ENCODE data around the gene INIP.
"Not testable (repeated sequence)": the region's sequence is repeated elsewhere in the genome, so short reads cannot be mapped to it uniquely, and the experiment has no call there.

The INIP gene

DNA sequence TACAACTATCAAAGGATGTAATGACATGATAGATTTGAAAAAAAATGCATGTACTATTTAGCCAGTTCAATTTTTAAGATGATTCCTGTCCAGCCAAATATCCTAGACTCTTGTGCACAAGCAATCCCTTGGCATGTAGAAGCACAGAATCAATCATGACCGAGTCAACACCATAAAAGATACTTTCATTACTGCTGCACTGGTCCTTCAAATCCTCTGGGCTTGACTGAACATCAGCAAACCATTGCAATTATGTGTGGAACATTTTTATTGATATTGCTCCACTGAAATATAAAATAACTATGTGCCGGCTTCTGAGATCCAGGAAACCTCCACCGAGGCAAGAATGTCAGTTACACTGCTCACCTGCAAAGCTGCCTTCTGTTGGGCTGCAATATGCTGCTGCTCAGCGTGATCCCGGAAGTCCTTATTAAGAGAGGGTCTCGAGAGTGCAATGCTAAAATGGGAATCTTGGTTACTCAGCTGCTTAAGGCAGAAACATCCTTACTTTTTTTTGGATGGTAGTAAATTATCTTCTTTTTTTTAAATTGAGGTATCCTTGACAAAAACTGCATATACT lies 28.7 kb downstream of the INIP start:
- DNase-seq (ENCODE audit: low read depth): no peak
- no peak overlapping the region for H3K4me3 ChIP-seq (ENCODE audit: low read depth, low read length)
- TF ChIP-seq POLR2A (IDR thresholded peaks at IDR 0.05; ENCODE audit: extremely low read depth, insufficient read length): no peak
- TF ChIP-seq MYC (IDR thresholded peaks at IDR 0.05; ENCODE audit: low read depth, low read length): no peak
- TF ChIP-seq, protein P1, sequence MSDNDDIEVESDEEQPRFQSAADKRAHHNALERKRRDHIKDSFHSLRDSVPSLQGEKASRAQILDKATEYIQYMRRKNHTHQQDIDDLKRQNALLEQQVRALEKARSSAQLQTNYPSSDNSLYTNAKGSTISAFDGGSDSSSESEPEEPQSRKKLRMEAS (IDR thresholded peaks at IDR 0.05; ENCODE audit: low read depth, low read length): no peak
- TF ChIP-seq, protein P2, sequence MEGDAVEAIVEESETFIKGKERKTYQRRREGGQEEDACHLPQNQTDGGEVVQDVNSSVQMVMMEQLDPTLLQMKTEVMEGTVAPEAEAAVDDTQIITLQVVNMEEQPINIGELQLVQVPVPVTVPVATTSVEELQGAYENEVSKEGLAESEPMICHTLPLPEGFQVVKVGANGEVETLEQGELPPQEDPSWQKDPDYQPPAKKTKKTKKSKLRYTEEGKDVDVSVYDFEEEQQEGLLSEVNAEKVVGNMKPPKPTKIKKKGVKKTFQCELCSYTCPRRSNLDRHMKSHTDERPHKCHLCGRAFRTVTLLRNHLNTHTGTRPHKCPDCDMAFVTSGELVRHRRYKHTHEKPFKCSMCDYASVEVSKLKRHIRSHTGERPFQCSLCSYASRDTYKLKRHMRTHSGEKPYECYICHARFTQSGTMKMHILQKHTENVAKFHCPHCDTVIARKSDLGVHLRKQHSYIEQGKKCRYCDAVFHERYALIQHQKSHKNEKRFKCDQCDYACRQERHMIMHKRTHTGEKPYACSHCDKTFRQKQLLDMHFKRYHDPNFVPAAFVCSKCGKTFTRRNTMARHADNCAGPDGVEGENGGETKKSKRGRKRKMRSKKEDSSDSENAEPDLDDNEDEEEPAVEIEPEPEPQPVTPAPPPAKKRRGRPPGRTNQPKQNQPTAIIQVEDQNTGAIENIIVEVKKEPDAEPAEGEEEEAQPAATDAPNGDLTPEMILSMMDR (IDR thresholded peaks at IDR 0.05; ENCODE audit: low read depth, low read length): no peak

DNA sequence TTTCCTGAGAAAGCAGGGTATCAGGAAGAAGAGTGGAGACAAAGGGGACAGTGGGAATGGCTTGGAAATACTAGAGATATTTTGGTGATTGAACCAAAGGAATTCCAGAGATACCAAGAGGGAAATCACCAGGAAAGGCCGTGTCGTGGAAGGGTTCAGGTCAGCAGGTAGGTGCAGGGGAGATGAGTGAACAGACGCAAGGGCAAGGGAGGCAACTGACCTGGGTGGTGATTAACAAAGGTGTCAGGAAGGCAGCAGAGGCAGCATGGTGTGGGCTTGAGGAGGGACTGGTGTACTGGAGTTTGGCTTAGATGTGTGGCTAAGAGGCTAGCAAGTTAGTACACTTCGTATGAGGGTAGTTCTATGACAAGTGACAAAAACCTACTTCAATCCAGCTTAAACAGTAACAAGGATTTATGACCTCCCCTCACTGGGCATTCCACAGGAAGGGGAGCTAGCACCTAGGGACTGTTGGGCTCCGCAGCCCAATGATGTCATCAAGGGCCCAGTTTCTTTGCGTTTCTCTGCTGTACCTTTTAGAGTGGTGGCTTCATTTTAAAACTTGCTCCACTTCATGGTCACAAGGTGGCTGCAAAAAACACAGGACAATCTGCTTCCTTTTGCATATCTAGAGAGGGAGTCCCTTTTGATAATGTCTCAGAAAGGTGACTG lies 37.0 kb downstream of the INIP start:
- DNase-seq (ENCODE audit: low read depth): peak; percentile 6
- H3K4me3 ChIP-seq (ENCODE audit: low read depth, low read length): no peak overlapping the region
- TF ChIP-seq, protein P2 (IDR thresholded peaks at IDR 0.05; ENCODE audit: low read depth, low read length): no peak
- no peak for TF ChIP-seq POLR2A (IDR thresholded peaks at IDR 0.05; ENCODE audit: extremely low read depth, insufficient read length)
- TF ChIP-seq, protein P1 (IDR thresholded peaks at IDR 0.05; ENCODE audit: low read depth, low read length): no peak
- TF ChIP-seq MYC (IDR thresholded peaks at IDR 0.05; ENCODE audit: low read depth, low read length): no peak

DNA sequence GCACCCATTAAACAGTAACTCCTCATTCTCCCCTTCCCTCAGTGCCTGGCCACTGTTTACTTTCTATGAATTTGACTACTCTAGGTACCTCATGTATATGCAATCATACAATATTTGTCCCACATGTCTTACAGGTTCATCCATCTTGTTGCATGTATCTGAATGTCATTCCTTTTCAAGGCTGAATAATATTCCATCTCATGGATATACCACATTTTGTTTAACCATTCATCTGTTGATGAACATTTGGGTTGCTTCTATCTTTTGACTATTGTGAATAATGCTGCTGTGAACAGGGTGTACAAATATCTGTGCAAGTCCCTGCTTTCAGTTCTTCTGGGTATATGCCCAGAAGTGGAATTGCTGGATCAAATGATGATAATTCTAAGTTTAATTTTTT lies 40.9 kb downstream of the INIP start:
- H3K4me3 ChIP-seq (ENCODE audit: low read depth, low read length): no peak overlapping the region
- TF ChIP-seq, protein P1 (IDR thresholded peaks at IDR 0.05; ENCODE audit: low read depth, low read length): no peak
- TF ChIP-seq POLR2A (IDR thresholded peaks at IDR 0.05; ENCODE audit: extremely low read depth, insufficient read length): no peak
- no peak for DNase-seq (ENCODE audit: low read depth)

DNA sequence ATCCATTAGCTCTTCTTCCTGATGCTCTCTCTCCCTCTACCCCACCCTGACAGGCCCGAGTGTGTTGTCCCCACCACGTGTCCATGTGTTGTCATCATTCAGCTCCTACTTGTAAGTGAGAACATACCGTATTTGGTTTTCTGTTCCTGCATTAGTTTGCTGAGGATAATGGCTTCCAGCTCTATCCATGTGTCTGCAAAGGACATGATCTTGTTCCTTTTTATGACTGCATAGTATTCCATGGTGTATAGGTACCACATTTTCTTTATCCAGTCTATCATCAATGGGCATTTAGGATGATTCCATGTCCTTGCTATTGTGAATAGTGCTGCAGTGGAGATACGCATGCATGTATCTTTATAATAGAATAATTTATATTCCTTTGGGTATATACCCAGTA lies 44.7 kb downstream of the INIP start:
- DNase-seq (ENCODE audit: low read depth); H3K4me3 ChIP-seq (ENCODE audit: low read depth, low read length): not testable (repeated sequence)

DNA sequence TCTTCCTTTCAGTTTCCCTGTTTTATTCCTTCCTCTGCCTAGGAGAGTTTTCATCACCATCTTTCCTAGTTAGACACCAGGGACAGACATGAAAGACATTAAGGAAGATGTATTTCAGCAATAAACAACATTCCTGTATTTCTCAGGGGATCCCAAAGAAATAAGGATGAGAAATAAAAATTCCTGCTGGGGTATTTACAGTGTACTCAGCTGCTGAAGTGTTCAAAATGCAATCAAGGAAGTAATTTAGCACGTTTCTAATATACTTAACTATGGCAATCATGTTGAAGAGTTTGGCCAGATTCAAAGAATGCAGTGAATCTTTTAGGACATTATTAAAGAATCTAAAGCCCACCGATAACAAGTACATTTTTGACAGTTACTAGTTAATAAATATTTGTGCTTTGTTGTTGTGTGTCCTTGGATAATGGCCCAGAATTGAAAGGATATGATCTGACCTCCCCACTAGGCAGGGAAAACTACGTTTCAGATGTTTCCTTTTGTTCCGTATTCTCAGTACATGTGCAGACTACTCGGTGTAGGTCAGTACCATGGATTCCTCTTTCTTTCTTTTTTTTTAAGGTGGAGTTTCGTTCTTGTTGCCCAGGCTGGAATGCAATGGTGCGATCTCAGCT lies 46.8 kb downstream of the INIP start:
- H3K4me3 ChIP-seq (ENCODE audit: low read depth, low read length): no peak overlapping the region
- DNase-seq (ENCODE audit: low read depth): no peak
- TF ChIP-seq POLR2A (IDR thresholded peaks at IDR 0.05; ENCODE audit: extremely low read depth, insufficient read length) (no peak), MYC (IDR thresholded peaks at IDR 0.05; ENCODE audit: low read depth, low read length) (no peak)
- TF ChIP-seq, protein P1 (IDR thresholded peaks at IDR 0.05; ENCODE audit: low read depth, low read length): no peak
- TF ChIP-seq, protein P2 (IDR thresholded peaks at IDR 0.05; ENCODE audit: low read depth, low read length): no peak

DNA sequence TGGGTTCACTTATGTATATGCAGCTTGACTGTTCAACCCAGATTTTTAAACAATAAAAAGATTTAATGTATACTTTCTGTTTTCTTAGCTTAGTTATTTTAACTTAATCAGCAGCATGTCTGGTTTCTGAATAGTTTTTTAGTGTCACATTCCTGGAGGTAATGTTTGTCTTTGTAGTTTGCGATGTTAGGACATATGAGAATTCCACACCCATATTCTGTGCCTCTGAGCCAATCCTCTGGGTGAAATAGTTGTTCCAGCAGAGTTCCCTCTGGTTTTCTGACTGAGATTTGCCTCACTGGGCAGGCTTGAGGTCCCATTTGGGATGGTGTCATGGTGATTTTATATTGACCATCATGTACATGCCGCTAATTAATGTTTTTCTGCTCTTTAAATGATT lies 48.6 kb downstream of the INIP start:
- H3K4me3 ChIP-seq (ENCODE audit: low read depth, low read length): no peak overlapping the region
- DNase-seq (ENCODE audit: low read depth): no peak
- TF ChIP-seq, protein P2 (IDR thresholded peaks at IDR 0.05; ENCODE audit: low read depth, low read length): no peak
- TF ChIP-seq MYC (IDR thresholded peaks at IDR 0.05; ENCODE audit: low read depth, low read length) (no peak), POLR2A (IDR thresholded peaks at IDR 0.05; ENCODE audit: extremely low read depth, insufficient read length) (no peak)
- TF ChIP-seq, protein P1 (IDR thresholded peaks at IDR 0.05; ENCODE audit: low read depth, low read length): no peak
